Measurements from ENCODE around the gene SLC2A4. TPM values are rescaled to one million over a fixed set of nuclear protein-coding genes. Genes with fewer than 3 reads are reported as not detected.
"Not testable (repeated sequence)": the region's sequence is repeated elsewhere in the genome, so short reads cannot be mapped to it uniquely, and the experiment has no call there.

The SLC2A4 gene
- total RNA-seq, 1 donor from 2014 or later = 3.2 TPM

DNA sequence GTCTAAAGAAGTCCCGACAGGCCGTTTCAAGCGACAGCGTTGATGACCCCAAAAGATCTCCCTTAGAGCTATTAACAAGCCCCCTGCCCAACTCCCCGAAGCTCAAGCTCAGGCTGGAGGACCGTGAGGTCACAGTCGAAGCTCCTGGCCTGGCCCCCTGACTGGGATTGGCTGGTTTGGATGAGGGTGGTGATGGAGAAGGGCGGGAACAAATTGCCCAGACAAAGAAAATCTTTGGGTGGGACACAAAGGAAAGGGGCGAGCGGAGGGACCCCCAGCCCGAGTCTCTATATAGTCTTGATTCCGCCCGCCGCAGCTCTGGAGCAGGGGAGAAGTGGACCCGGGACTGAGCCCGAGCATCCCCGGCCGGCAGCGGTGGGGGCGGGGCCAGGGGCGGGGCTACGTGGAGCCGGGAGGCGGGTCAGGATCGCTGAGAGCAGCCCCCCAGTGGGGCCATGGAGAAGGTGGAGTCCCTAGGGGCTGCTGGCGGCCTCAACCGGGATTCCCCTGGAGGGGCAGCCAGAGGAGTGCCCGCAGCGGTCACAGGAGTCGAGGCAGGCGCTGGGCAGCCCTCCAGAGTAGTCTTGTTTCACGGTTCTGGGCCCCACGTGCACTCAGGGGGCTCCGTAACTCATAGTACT is 48.6 kb downstream of the SLC2A4 start:
- TF ChIP-seq, protein P1, sequence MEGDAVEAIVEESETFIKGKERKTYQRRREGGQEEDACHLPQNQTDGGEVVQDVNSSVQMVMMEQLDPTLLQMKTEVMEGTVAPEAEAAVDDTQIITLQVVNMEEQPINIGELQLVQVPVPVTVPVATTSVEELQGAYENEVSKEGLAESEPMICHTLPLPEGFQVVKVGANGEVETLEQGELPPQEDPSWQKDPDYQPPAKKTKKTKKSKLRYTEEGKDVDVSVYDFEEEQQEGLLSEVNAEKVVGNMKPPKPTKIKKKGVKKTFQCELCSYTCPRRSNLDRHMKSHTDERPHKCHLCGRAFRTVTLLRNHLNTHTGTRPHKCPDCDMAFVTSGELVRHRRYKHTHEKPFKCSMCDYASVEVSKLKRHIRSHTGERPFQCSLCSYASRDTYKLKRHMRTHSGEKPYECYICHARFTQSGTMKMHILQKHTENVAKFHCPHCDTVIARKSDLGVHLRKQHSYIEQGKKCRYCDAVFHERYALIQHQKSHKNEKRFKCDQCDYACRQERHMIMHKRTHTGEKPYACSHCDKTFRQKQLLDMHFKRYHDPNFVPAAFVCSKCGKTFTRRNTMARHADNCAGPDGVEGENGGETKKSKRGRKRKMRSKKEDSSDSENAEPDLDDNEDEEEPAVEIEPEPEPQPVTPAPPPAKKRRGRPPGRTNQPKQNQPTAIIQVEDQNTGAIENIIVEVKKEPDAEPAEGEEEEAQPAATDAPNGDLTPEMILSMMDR (IDR thresholded peaks at IDR 0.05) = no peak
- TF ChIP-seq POLR2A (IDR thresholded peaks at IDR 0.05) (no peak), POLR2AphosphoS5 (IDR thresholded peaks at IDR 0.05; ENCODE audit: insufficient read depth in 1 of 2, low read depth in 1 of 2) (no peak)
- H3K4me1 ChIP-seq = peaks cover 22% of the 10 kb centered on the region
- H3K27me3 ChIP-seq = no peaks in the 10 kb centered on the region
- H3K36me3 ChIP-seq = peaks cover 0 to 6% of the 10 kb centered on the region in 2 donors
- peak overlapping the region; percentile 70 to 99 for H3K4me3 ChIP-seq
- H3K9me3 ChIP-seq = no peaks in the 10 kb centered on the region
- DNase-seq (ENCODE audit: extremely low spot score in 2 of 2) = no peak
- peak overlapping the region; percentile 82 for H3K27ac ChIP-seq
- intact Hi-C loops (cut with DNase I) = no loop called here

DNA sequence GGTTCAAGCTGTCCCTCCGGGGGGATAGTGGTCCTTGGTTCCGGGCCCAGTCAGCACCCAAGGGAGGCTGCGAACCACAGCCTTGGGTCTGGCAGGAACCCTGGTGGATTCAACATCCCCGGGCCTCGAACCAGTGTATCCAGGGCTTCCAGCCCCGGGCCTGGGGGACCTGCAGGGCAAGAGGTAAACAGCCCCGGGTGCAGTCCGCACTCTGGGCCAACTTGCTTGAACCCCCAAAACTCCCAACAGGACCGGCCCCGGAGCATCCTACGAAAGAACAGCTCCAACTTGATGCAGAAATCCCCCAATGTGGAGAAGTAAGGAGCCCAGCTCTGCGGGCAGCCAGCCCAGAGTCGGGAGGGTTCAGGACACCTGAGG is 49.1 kb downstream of the SLC2A4 start:
- peaks cover 0 to under 1% of the 10 kb centered on the region in 2 donors for H3K36me3 ChIP-seq
- DNase-seq (ENCODE audit: extremely low spot score in 2 of 2) = no peak
- intact Hi-C loops (cut with DNase I) = no loop called here
- H3K9me3 ChIP-seq = no peaks in the 10 kb centered on the region
- peak overlapping the region; percentile 70 to 99 for H3K4me3 ChIP-seq
- TF ChIP-seq, protein P1 (IDR thresholded peaks at IDR 0.05) = no peak
- H3K27ac ChIP-seq = peak overlapping the region; percentile 82
- no peaks in the 10 kb centered on the region for H3K27me3 ChIP-seq
- H3K4me1 ChIP-seq = peaks cover 22% of the 10 kb centered on the region

DNA sequence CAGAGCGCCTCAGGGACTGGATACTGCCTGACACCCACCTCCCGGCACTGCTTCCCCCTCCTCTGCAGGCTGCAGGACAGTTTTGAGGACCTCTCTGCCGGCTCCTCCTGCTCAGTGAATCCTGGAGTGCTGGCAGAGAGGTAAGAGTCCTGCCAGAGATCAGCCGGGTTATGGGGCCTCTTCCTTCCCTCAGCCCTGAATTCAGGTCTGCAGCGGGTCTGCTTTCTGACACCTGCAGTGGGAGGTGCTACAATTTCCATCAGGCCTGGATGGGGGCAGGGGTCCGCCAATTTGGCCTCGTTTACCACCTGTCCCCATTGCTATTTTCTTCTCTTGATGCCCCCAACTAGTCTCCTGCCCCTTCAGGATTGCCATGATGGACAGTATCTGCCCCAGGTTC is 50.6 kb downstream of the SLC2A4 start:
- H3K4me3 ChIP-seq = no peak overlapping the region
- H3K27me3 ChIP-seq = no peaks in the 10 kb centered on the region
- intact Hi-C loops (cut with DNase I) = no loop called here
- H3K4me1 ChIP-seq = peaks cover 22% of the 10 kb centered on the region
- DNase-seq (ENCODE audit: extremely low spot score in 2 of 2) = no peak
- H3K27ac ChIP-seq = no peak overlapping the region
- H3K36me3 ChIP-seq = no peaks in the 10 kb centered on the region
- H3K9me3 ChIP-seq = no peaks in the 10 kb centered on the region
- no peak for TF ChIP-seq POLR2A (IDR thresholded peaks at IDR 0.05)
- TF ChIP-seq POLR2AphosphoS5 (IDR thresholded peaks at IDR 0.05; ENCODE audit: insufficient read depth in 1 of 2, low read depth in 1 of 2) = no peak
- TF ChIP-seq, protein P1 (IDR thresholded peaks at IDR 0.05) = no peak

DNA sequence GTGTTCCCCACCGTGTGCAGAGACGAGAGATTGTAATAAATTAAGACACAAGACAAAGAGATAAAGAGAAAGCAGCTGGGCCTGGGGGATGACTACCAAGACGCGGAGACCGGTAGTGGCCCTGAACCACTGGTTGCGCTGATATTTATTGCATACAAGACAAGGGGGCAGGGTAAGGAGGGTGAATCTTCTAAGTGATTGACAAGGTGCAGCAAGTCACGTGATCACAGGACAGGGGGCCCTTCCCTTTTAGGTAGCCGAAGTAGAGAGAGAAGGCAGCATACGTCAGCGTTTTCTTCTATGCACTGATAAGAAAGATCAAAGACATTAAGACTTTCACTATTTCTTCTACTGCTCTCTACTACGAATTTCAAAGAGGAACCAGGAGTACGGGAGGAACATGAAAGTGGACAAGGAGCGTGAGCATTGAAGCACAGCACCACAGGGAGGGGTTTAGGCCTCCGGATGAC is 51.1 kb downstream of the SLC2A4 start:
- peaks cover 20% of the 10 kb centered on the region for H3K4me1 ChIP-seq
- H3K27ac ChIP-seq; intact Hi-C loops (cut with DNase I); H3K4me3 ChIP-seq; DNase-seq (ENCODE audit: extremely low spot score in 2 of 2); H3K36me3 ChIP-seq; H3K9me3 ChIP-seq; H3K27me3 ChIP-seq: not testable (repeated sequence)

DNA sequence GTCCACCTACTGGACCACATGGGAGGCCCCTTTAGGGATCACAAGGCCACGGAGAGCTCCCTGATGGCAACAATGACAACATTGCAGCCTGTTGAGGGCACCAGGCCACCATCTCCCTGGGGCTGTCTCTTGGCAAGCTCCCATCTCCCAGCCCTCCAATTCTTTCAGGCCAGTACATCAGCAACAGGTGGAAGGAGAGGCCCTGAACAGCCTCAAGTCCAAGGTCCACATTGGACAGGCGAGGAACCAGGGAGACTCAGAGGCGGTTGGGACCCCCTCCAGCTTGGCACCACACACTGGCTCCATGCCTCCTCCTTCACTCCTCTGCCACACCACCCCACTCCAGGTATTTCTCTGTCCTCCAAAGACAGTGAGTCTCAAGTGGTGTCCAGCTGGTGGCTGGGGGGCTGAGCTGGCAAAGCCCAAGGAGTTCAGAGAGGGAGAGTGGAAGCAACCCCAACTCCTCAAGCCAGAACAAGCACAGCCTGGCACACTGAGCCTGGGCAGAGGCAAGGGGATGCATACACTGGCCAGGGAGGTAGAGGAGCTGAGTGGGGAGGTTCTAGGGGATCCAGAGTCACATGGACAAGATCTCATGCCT is 53.5 kb downstream of the SLC2A4 start:
- Histone ChIP-seq H3K27me3 (no peaks in the 10 kb centered on the region), H3K9me3 (no peaks in the 10 kb centered on the region), H3K4me3 (no peak overlapping the region), H3K36me3 (no peaks in the 10 kb centered on the region), H3K27ac (no peak overlapping the region), H3K4me1 (peaks cover 8% of the 10 kb centered on the region)
- intact Hi-C loops (cut with DNase I) = no loop called here
- no peak for DNase-seq (ENCODE audit: extremely low spot score in 2 of 2)
- TF ChIP-seq, protein P1 (IDR thresholded peaks at IDR 0.05) = no peak
- TF ChIP-seq POLR2A (IDR thresholded peaks at IDR 0.05) (no peak), POLR2AphosphoS5 (IDR thresholded peaks at IDR 0.05; ENCODE audit: insufficient read depth in 1 of 2, low read depth in 1 of 2) (no peak)

DNA sequence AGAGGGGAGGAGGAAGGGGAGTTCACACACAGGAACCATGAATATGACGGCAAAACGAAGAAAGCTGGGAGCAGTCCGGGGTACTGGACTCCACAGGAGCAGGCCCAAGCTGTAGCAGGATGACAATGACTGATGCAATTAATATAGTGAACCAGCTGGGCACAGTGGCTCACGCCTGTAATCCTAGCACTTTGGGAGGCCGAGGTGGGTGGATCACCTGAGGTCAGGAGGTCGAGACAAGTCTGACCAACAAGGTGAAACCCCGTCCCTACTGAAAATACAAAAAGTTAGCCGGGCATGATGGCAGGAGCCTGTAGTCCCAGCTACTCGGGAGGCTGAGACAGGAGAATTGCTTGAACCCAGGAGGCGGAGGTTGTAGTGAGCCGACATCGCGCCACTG is 54.2 kb downstream of the SLC2A4 start:
- DNase-seq (ENCODE audit: extremely low spot score in 2 of 2); H3K4me3 ChIP-seq; H3K27ac ChIP-seq; H3K9me3 ChIP-seq; intact Hi-C loops (cut with DNase I); H3K27me3 ChIP-seq; H3K4me1 ChIP-seq; H3K36me3 ChIP-seq: not testable (repeated sequence)
